ENCODE results near the gene ATAD3C.
A peak's percentile ranks its signal among the peaks of the same experiment; 100 is the strongest.
"Not testable (repeated sequence)": the region's sequence is repeated elsewhere in the genome, so short reads cannot be mapped to it uniquely, and the experiment has no call there.

ATAD3C gene

GRCh38 chr1:1452365-1452739 is 2.9 kb downstream of the ATAD3C start:
- not testable (repeated sequence) for DNase-seq

GRCh38 chr1:1452882-1453281 is 3.4 kb downstream of the ATAD3C start:
- DNase-seq = no peak

GRCh38 chr1:1454286-1455056 is 5.0 kb downstream of the ATAD3C start:
- not testable (repeated sequence) for DNase-seq

GRCh38 chr1:1455366-1455884 is 5.9 kb downstream of the ATAD3C start:
- DNase-seq = no peak

GRCh38 chr1:1455934-1456333 is 6.4 kb downstream of the ATAD3C start:
- DNase-seq = not testable (repeated sequence)

GRCh38 chr1:1456683-1457255 is 7.3 kb downstream of the ATAD3C start:
- DNase-seq = not testable (repeated sequence)

- DNase-seq = not testable (repeated sequence)
These were observed 9.7 kb downstream of the ATAD3C start for GRCh38 chr1:1459156-1459555.

GRCh38 chr1:1459711-1460110 is 10.2 kb downstream of the ATAD3C start:
- DNase-seq = not testable (repeated sequence)

GRCh38 chr1:1460540-1461130 is 11.1 kb downstream of the ATAD3C start:
- DNase-seq = no peak

- DNase-seq = no peak
These were observed 12.3 kb downstream of the ATAD3C start for GRCh38 chr1:1461721-1462317.

GRCh38 chr1:1462318-1462966 is 13.0 kb downstream of the ATAD3C start:
- peak; percentile 75 for DNase-seq

GRCh38 chr1:1463312-1463711 is 13.8 kb downstream of the ATAD3C start:
- DNase-seq = no peak

- DNase-seq = not testable (repeated sequence)
These were observed 18.9 kb downstream of the ATAD3C start for GRCh38 chr1:1468196-1468985.

GRCh38 chr1:1470626-1471388 is 21.3 kb downstream of the ATAD3C start:
- no peak for DNase-seq

GRCh38 chr1:1471389-1472052 is 22.0 kb downstream of the ATAD3C start, which contains the start of gene ATAD3B:
Gene ATAD3B, plus strand, starts transcription at chr1:1471765. Its CDS starts 120 bp downstream, at chr1:1471885.
- peak; percentile 82 for DNase-seq

GRCh38 chr1:1472053-1472876 is 22.8 kb downstream of the ATAD3C start:
- DNase-seq = not testable (repeated sequence)

GRCh38 chr1:1476011-1476410 is 26.5 kb downstream of the ATAD3C start:
- DNase-seq = not testable (repeated sequence)

- no peak for DNase-seq
These were observed 27.7 kb downstream of the ATAD3C start for GRCh38 chr1:1477206-1477605.
